B cell (primary cell): ENCODE measurements around the gene GRM4.

Experiments used
- EZH2 ChIP-seq: IDR thresholded peaks from 2 replicates; pipeline ENCODE4 v1.6.1; 2012; ENCODE audit warnings: borderline replicate concordance, low read depth, mild to moderate bottlenecking, moderate library complexity, low read length; ENCODE audit not compliant: insufficient read depth, poor library complexity, severe bottlenecking
- TF ChIP-seq, protein P1 (sequence below): fragments of 200-600 bp; IDR thresholded peaks from one replicate; pipeline ENCODE4 v1.8.0; 2022; ENCODE audit warnings: antibody characterized with exemption, mild to moderate bottlenecking

- TF ChIP-seq, protein P1, sequence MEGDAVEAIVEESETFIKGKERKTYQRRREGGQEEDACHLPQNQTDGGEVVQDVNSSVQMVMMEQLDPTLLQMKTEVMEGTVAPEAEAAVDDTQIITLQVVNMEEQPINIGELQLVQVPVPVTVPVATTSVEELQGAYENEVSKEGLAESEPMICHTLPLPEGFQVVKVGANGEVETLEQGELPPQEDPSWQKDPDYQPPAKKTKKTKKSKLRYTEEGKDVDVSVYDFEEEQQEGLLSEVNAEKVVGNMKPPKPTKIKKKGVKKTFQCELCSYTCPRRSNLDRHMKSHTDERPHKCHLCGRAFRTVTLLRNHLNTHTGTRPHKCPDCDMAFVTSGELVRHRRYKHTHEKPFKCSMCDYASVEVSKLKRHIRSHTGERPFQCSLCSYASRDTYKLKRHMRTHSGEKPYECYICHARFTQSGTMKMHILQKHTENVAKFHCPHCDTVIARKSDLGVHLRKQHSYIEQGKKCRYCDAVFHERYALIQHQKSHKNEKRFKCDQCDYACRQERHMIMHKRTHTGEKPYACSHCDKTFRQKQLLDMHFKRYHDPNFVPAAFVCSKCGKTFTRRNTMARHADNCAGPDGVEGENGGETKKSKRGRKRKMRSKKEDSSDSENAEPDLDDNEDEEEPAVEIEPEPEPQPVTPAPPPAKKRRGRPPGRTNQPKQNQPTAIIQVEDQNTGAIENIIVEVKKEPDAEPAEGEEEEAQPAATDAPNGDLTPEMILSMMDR = no peak
- TF ChIP-seq EZH2 = no peak
Observed at GRCh38 chr6:34020807-34021553, 124.9 kb downstream of the GRM4 start.
